ENCODE results near the gene SLCO4C1.

Gene SLCO4C1

GRCh38 chr5:102262688-102263087 lies 33.4 kb downstream of the SLCO4C1 start:
- no peak for DNase-seq

GRCh38 chr5:102249381-102249780 lies 46.7 kb downstream of the SLCO4C1 start:
- DNase-seq = no peak

- DNase-seq = no peak
These were observed 52.9 kb downstream of the SLCO4C1 start for GRCh38 chr5:102243213-102243612.

- no peak for DNase-seq
These were observed 54.2 kb downstream of the SLCO4C1 start for GRCh38 chr5:102241809-102242421.

GRCh38 chr5:102231693-102232619 lies 64.1 kb downstream of the SLCO4C1 start:
- DNase-seq = no peak

GRCh38 chr5:102229685-102230084 lies 66.4 kb downstream of the SLCO4C1 start:
- no peak for DNase-seq

GRCh38 chr5:102226321-102226720 lies 69.8 kb downstream of the SLCO4C1 start:
- DNase-seq = no peak

GRCh38 chr5:102223542-102224477 lies 72.3 kb downstream of the SLCO4C1 start:
- no peak for DNase-seq

GRCh38 chr5:102222772-102223171 lies 73.3 kb downstream of the SLCO4C1 start:
- no peak for DNase-seq

- no peak for DNase-seq
These were observed 74.1 kb downstream of the SLCO4C1 start for GRCh38 chr5:102221949-102222348.

GRCh38 chr5:102218159-102218558 lies 77.9 kb downstream of the SLCO4C1 start:
- no peak for DNase-seq

GRCh38 chr5:102216678-102217077 lies 79.4 kb downstream of the SLCO4C1 start:
- DNase-seq = no peak

GRCh38 chr5:102211165-102211564 lies 84.9 kb downstream of the SLCO4C1 start:
- no peak for DNase-seq

- no peak for DNase-seq
These were observed 95.2 kb downstream of the SLCO4C1 start for GRCh38 chr5:102200861-102201260.

- no peak for DNase-seq
These were observed 99.6 kb downstream of the SLCO4C1 start for GRCh38 chr5:102196481-102196880.
